HG02610 (cell line): ENCODE results near the gene TMEM215.
"Not testable (repeated sequence)": the region's sequence is repeated elsewhere in the genome, so short reads cannot be mapped to it uniquely, and the experiment has no call there.

Experiments
- ATAC-seq: cut with Tn5 transposase; IDR thresholded peaks from one replicate; pipeline ENCODE4 v1.9.1; 2021; ENCODE audit warnings: mild to moderate bottlenecking, moderate library complexity; ENCODE audit not compliant: unreplicated experiment

Gene TMEM215

GRCh38 chr9:32783168-32783891 lies at the start of gene TMEM215:
Gene TMEM215, plus strand, starts transcription at chr9:32783540. Its CDS starts 644 bp downstream, at chr9:32784184.
- no peak for ATAC-seq

GRCh38 chr9:32735476-32735875 lies 47.9 kb upstream of the TMEM215 start:
- ATAC-seq = no peak

- ATAC-seq = no peak
Measured at GRCh38 chr9:32737378-32737777, 46.0 kb upstream of the TMEM215 start.

GRCh38 chr9:32738501-32739172 lies 44.7 kb upstream of the TMEM215 start:
- ATAC-seq = no peak

GRCh38 chr9:32741706-32742105 lies 41.6 kb upstream of the TMEM215 start:
- no peak for ATAC-seq

- ATAC-seq = no peak
Measured at GRCh38 chr9:32742296-32742695, 41.0 kb upstream of the TMEM215 start.

- ATAC-seq = no peak
Measured at GRCh38 chr9:32748013-32748412, 35.3 kb upstream of the TMEM215 start.

GRCh38 chr9:32755730-32756129 lies 27.6 kb upstream of the TMEM215 start:
- ATAC-seq = no peak

GRCh38 chr9:32764139-32764538 lies 19.2 kb upstream of the TMEM215 start:
- no peak for ATAC-seq

- no peak for ATAC-seq
Measured at GRCh38 chr9:32775283-32775682, 8.1 kb upstream of the TMEM215 start.

GRCh38 chr9:32776201-32776600 lies 7.1 kb upstream of the TMEM215 start:
- no peak for ATAC-seq

- ATAC-seq = no peak
Measured at GRCh38 chr9:32782476-32783167, 718 bp upstream of the TMEM215 start.

- no peak for ATAC-seq
Measured at GRCh38 chr9:32787816-32788215, 4.5 kb downstream of the TMEM215 start.

- not testable (repeated sequence) for ATAC-seq
Measured at GRCh38 chr9:32796015-32796414, 12.7 kb downstream of the TMEM215 start.

GRCh38 chr9:32801530-32801929 lies 18.2 kb downstream of the TMEM215 start:
- ATAC-seq = no peak

GRCh38 chr9:32807217-32807616 lies 23.9 kb downstream of the TMEM215 start:
- no peak for ATAC-seq

- no peak for ATAC-seq
Measured at GRCh38 chr9:32811246-32811645, 27.9 kb downstream of the TMEM215 start.

- no peak for ATAC-seq
Measured at GRCh38 chr9:32820322-32820721, 37.0 kb downstream of the TMEM215 start.

- no peak for ATAC-seq
Measured at GRCh38 chr9:32823101-32823500, 39.8 kb downstream of the TMEM215 start.

- no peak for ATAC-seq
Measured at GRCh38 chr9:32823551-32823950, 40.2 kb downstream of the TMEM215 start.

GRCh38 chr9:32825203-32825602 lies 41.9 kb downstream of the TMEM215 start:
- ATAC-seq = no peak

- ATAC-seq = no peak
Measured at GRCh38 chr9:32828861-32829260, 45.5 kb downstream of the TMEM215 start.
